Motor neuron (in vitro differentiated cells): ENCODE measurements around the gene PLOD3. TPM values are rescaled to one million over a fixed set of nuclear protein-coding genes. Genes with fewer than 3 reads are reported as not detected.

Experiments
- ATAC-seq, 8 experiments: fragments of 200-7000 bp; cut with Tn5 transposase; replicated peaks in 6 of 8; 2 replicates each; pipeline ENCODE4 v1.8.0; 2021; ENCODE audit warnings: mild to moderate bottlenecking in 8 of 8, moderate library complexity in 8 of 8
- H3K27ac ChIP-seq, 2 donors: fragments of 250-450 bp; sonication (Bioruptor Pico); 2 replicates each; pipeline ENCODE4 v1.9.0; 2021; ENCODE audit warnings: antibody characterized with exemption in 2 of 2, mild to moderate bottlenecking in 2 of 2, moderate library complexity in 1 of 2
- H3K4me1 ChIP-seq, 2 donors: fragments of 250-450 bp; sonication (Bioruptor Pico); replicated peaks in 1 of 2; 2 replicates each; pipeline ENCODE4 v1.6.1; 2021; ENCODE audit warnings: antibody characterized with exemption in 2 of 2, mild to moderate bottlenecking in 2 of 2, moderate library complexity in 1 of 2
- H3K4me3 ChIP-seq, 5 donors: fragments of 250-450 bp; sonication (Bioruptor Pico); 2 replicates each; pipeline ENCODE4 v1.9.0; 2021; ENCODE audit warnings: antibody characterized with exemption in 5 of 5, mild to moderate bottlenecking in 5 of 5, moderate library complexity in 4 of 5
- whole genome bisulfite sequencing, 10 experiments: fragments of 450-650 bp; shearing (Covaris generic); methylation state at CpG; one replicate each; pipeline ENCODE4 v1.0.0; 2022; 5-methylcytosine and 5-hydroxymethylcytosine counted together
- in situ Hi-C, 9 experiments: fragments of 400-800 bp; cut with MboI; loops; one replicate each; pipeline ENCODE4 v1.15.0; 2021; ENCODE audit warnings: low sequenced_read_pairs in 9 of 9, low pct_unique_long_range_greater_than_20kb in 2 of 9; ENCODE audit not compliant: unreplicated experiment in 9 of 9
- total RNA-seq, 8 experiments: library from RNA; unstranded; fragments of 300-600 nt; gene quantifications; 2 replicates each; pipeline versions ENCODE4 v1.2.3 to v1.2.4, GENCODE V29; 2022

The PLOD3 gene
- total RNA-seq, 8 experiments from 2014 or later = 10.9 to 97.3 (median 28.1) TPM

- Histone ChIP-seq H3K27ac (peak overlapping the region in 1 of 2 donors; percentile 66), H3K4me3 (peak overlapping the region; percentile 27 to 85 (median 47)), H3K4me1 (peaks cover 49 to 51% of the 10 kb centered on the region in 2 donors)
- WGBS, 10 experiments = 0 to 2% (median 0%) methylated on average over 1 to 15 of the region's 33 CpGs; no CpG with 5 or more reads in 5 of the 10 experiments
- ATAC-seq = peak; percentile 6 to 59 (median 13)
- in situ Hi-C loops = no loop called here
These were observed 47.4 kb downstream of the PLOD3 start for GRCh38 chr7:101169838-101170551.

- peaks cover 49 to 51% of the 10 kb centered on the region in 2 donors for H3K4me1 ChIP-seq
- WGBS, 10 experiments = 0 to 9% (median 2%) methylated on average over 1 to 11 of the region's 18 CpGs; no CpG with 5 or more reads in 7 of the 10 experiments
These were observed 48.1 kb downstream of the PLOD3 start for GRCh38 chr7:101169110-101169837.

DNA sequence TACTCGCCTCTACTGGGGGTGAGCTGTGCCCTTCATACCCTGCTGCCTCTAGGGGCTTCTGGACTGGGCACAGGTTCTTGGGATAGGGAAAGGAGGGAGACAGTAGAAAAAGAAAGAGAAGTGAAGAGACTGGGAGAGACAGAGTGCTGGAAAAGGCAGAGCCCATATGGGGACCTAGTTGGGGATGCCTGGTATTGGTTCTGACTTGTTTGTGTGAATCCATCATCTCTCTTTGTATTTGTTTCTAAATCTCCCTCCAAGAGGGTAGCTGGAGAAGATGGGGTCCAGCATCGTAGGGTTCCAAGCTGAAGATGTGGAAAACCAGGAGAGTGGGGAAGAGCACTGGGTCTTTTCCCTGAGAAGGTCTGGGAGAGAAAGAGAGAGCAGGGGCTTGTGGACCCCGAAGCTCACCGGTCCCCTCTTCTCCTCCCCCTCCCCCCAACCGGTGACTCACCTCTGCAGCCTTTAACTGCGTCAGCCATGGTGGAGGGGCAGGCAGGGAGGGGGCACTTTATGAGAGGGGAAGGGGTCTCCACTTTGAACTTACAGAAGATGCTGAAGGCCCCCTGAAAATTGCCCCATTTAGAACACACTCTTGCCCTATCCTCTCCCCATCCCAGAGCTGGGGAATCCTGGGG lies 48.9 kb downstream of the PLOD3 start:
- peaks cover 45 to 49% of the 10 kb centered on the region in 2 donors for H3K4me1 ChIP-seq
- no peak for ATAC-seq
- peak overlapping the region in 1 of 2 donors; percentile 66 for H3K27ac ChIP-seq
- in situ Hi-C loops = no loop called here
- WGBS, 10 experiments = 0 to 21% (median 0%) methylated on average over 1 to 4 of the region's 6 CpGs; no CpG with 5 or more reads in 5 of the 10 experiments
- peak overlapping the region; percentile 27 to 85 (median 47) for H3K4me3 ChIP-seq

More at GRCh38 chr7:101169110-101169837, 48.1 kb downstream of the PLOD3 start:
- H3K27ac ChIP-seq = peak overlapping the region in 1 of 2 donors; percentile 66
- in situ Hi-C loops = no loop called here
- peak overlapping the region; percentile 27 to 85 (median 47) for H3K4me3 ChIP-seq
- ATAC-seq = peak in 1 of 8 experiments; percentile 1

- no peak for ATAC-seq
- H3K4me1 ChIP-seq = peaks cover 38 to 42% of the 10 kb centered on the region in 2 donors
- WGBS, 10 experiments = 0 to 4% (median 0%) methylated on average over 1 to 6 of the region's 12 CpGs; no CpG with 5 or more reads in 1 of the 10 experiments
- in situ Hi-C loops = no loop called here
- peak overlapping the region in 1 of 2 donors; percentile 71 for H3K27ac ChIP-seq
- peak overlapping the region; percentile 22 to 85 (median 47) for H3K4me3 ChIP-seq
These were observed 49.6 kb downstream of the PLOD3 start for GRCh38 chr7:101167645-101168411.

DNA sequence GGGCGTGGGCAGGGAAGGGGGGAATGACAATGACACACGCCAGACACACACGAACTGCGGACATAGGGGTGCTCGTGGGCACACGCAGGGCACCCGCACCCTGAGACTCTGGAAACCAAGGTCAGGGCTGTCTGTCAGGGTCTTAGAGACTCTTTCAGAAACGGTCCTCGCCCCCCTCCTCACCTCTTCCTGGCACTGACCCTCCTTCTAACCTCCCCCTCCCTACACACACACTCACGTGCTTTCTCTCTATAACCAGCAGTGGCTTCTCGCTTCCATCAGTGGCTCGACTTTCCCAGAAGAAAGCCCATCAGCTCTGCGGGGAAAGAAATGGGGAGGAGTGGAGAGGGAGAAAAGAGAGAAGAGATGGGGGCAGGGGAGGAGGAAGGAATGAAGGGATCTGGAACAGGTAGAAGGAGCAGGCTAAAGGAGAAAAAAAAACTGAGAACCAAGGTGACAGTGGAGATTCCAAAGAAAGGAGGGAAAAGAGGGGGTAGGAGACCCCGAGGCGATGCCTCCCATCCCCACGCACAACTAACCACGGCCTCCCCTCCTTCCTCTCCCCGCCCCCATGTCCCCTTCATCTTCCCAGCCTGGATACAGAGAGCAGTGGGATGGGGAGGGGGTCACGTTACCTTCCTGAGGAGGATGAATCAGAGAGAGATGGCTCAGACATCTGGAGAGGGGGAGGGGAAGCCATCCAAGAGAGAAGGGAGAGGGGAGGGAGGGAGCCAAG lies 50.3 kb downstream of the PLOD3 start:
- WGBS, 10 experiments = 0% methylated on average over 1 to 3 of the region's 19 CpGs; no CpG with 5 or more reads in 6 of the 10 experiments
- H3K4me1 ChIP-seq = peaks cover 37 to 42% of the 10 kb centered on the region in 2 donors
- peak overlapping the region; percentile 71 to 72 for H3K27ac ChIP-seq
- in situ Hi-C loops = no loop called here
- peak in 5 of 8 experiments; percentile 6 to 24 (median 16) for ATAC-seq
- peak overlapping the region; percentile 22 to 85 (median 47) for H3K4me3 ChIP-seq

GRCh38 chr7:101166648-101166908 lies 50.8 kb downstream of the PLOD3 start:
- Histone ChIP-seq H3K4me1 (peaks cover 34 to 39% of the 10 kb centered on the region in 2 donors), H3K27ac (peak overlapping the region; percentile 71 to 72), H3K4me3 (peak overlapping the region; percentile 22 to 85 (median 47))
- WGBS, 10 experiments = no CpG with 5 or more reads among the region's 11 CpGs
- in situ Hi-C loops = no loop called here
- no peak for ATAC-seq

GRCh38 chr7:101165958-101166647 lies 51.3 kb downstream of the PLOD3 start:
- H3K4me3 ChIP-seq = peak overlapping the region; percentile 22 to 85 (median 47)
- H3K4me1 ChIP-seq = peaks cover 34 to 37% of the 10 kb centered on the region in 2 donors
- in situ Hi-C loops = no loop called here
- peak overlapping the region in 1 of 2 donors; percentile 69 for H3K27ac ChIP-seq
- 0% methylated on average over 2 of the region's 38 CpGs; no CpG with 5 or more reads in 9 of the 10 experiments for WGBS, 10 experiments
- peak in 5 of 8 experiments; percentile 1 to 27 (median 5) for ATAC-seq

- in situ Hi-C loops = no loop called here
- Histone ChIP-seq H3K27ac (peak within 1 kb of the TSS; percentile 5 to 94), H3K4me3 (peak within 1 kb of the TSS; percentile 41 to 85 (median 47)), H3K4me1 (peaks cover 34 to 37% of the 10 kb centered on the region in 2 donors)
- 0 to 27% (median 3%) methylated on average over 2 to 21 of the region's 74 CpGs; no CpG with 5 or more reads in 5 of the 10 experiments for whole genome bisulfite sequencing, 10 experiments
- peak; percentile 46 to 77 (median 56) for ATAC-seq
These were observed 52.1 kb downstream of the PLOD3 start, which contains the start of gene VGF for GRCh38 chr7:101165075-101165957. Gene VGF (minus strand): TSS chr7:101165569. CDS start chr7:101164843, 726 bp downstream.

GRCh38 chr7:101164071-101164840 lies 53.1 kb downstream of the PLOD3 start:
- ATAC-seq = peak in 3 of 8 experiments; percentile 13 to 30 (median 23)
- Histone ChIP-seq H3K4me1 (peaks cover 25 to 29% of the 10 kb centered on the region in 2 donors), H3K4me3 (peak overlapping the region; percentile 41 to 85 (median 47)), H3K27ac (peak overlapping the region; percentile 91 to 94)
- in situ Hi-C loops = no loop called here
- 0 to 40% (median 0%) methylated on average over 1 to 22 of the region's 75 CpGs; no CpG with 5 or more reads in 4 of the 10 experiments for WGBS, 10 experiments
